Measurements from ENCODE around the gene MAGI3. TPM values are rescaled to one million over a fixed set of nuclear protein-coding genes. Genes with fewer than 3 reads are reported as not detected.

MAGI3 gene
- total RNA-seq, 4 donors from 2014 or later: 14.4 to 28.2 (median 24.4) TPM

DNA sequence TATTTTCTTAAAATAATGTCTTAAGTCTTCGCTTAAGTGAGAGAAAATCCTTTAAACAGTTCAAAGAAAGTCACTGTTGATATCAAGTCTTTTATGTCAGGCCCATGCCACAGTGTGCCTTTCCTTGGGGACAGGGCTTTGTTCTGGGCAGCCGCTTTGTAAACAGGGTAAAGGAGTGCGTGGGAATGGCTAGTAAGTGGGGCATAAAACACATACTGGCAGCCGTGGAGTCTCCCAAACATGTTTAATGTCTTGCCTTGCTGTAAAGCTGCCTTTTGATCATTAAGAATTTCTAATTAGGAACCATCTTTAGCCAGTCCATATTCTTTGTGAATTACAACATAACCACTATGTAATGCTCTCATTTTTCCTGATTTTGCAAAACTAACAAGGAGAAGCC, 269.2 kb downstream of the MAGI3 start:
- H3K36me3 ChIP-seq: peaks cover 0 to 55% (median 0%) of the 10 kb centered on the region in 3 donors
- no peaks in the 10 kb centered on the region for H3K27me3 ChIP-seq
- H3K27ac ChIP-seq: peak overlapping the region in 1 of 4 donors; percentile 17
- WGBS, 2 donors: 64 to 73% methylated on average over 4 of the region's 4 CpGs
- H3K4me3 ChIP-seq: no peak overlapping the region
- intact Hi-C loops (cut with DNase I): no loop called here
- no peaks in the 10 kb centered on the region for H3K9me3 ChIP-seq
- DNase-seq: no peak
- peaks cover 0 to 4% (median 0%) of the 10 kb centered on the region in 3 donors for H3K4me1 ChIP-seq
- no peak for TF ChIP-seq POLR2A (IDR thresholded peaks at IDR 0.05)
- TF ChIP-seq, protein P1, sequence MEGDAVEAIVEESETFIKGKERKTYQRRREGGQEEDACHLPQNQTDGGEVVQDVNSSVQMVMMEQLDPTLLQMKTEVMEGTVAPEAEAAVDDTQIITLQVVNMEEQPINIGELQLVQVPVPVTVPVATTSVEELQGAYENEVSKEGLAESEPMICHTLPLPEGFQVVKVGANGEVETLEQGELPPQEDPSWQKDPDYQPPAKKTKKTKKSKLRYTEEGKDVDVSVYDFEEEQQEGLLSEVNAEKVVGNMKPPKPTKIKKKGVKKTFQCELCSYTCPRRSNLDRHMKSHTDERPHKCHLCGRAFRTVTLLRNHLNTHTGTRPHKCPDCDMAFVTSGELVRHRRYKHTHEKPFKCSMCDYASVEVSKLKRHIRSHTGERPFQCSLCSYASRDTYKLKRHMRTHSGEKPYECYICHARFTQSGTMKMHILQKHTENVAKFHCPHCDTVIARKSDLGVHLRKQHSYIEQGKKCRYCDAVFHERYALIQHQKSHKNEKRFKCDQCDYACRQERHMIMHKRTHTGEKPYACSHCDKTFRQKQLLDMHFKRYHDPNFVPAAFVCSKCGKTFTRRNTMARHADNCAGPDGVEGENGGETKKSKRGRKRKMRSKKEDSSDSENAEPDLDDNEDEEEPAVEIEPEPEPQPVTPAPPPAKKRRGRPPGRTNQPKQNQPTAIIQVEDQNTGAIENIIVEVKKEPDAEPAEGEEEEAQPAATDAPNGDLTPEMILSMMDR (IDR thresholded peaks at IDR 0.05): no peak

DNA sequence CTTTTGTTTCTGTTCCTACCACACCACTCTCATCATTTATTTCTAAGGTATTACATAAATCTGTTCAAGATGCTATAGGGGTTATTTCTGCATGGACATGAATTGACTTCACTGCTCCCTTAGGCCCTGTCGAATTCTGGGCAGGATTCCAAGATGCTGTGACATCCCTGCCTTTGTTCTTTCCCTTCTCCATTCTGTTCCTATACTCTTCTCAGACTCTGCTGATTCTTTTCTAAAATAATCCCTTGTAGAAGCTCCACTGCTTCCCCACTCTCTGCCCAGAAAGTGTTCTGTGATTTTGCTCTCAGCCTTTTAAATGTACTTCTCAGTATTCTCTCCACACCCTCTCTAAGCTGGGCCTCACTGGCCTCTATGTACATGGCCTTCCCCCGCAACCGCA, 269.8 kb downstream of the MAGI3 start:
- 69 to 72% methylated on average over 3 of the region's 3 CpGs for WGBS, 2 donors
- Histone ChIP-seq H3K4me1 (peaks cover 0 to 4% (median 0%) of the 10 kb centered on the region in 3 donors), H3K9me3 (no peaks in the 10 kb centered on the region), H3K27me3 (no peaks in the 10 kb centered on the region), H3K36me3 (peaks cover 0 to 51% (median 0%) of the 10 kb centered on the region in 3 donors), H3K27ac (no peak overlapping the region), H3K4me3 (no peak overlapping the region)
- TF ChIP-seq, protein P1 (IDR thresholded peaks at IDR 0.05): no peak
- TF ChIP-seq POLR2A (IDR thresholded peaks at IDR 0.05): no peak
- intact Hi-C loops (cut with DNase I): no loop called here
- no peak for DNase-seq

DNA sequence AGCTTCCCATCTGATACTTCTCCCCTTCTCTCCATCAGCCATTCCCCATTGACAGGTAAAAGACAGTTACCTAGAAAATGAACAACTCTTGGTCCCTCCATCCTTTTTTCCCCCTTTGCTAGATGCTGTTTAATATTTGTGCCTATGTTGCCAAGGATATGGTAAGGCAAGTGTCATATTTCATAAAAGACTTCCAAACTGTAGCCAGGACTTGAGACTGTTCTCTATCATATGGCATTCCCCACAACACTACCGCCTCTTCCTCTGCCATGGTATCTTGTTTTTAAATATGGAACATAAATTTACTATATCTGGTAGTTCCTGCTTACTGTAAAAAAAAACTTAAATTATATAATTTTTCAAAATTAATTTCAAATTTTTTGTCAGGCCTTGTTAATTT, 271.8 kb downstream of the MAGI3 start:
- Histone ChIP-seq H3K27ac (no peak overlapping the region), H3K9me3 (no peaks in the 10 kb centered on the region), H3K4me1 (peaks cover 0 to 4% (median 0%) of the 10 kb centered on the region in 3 donors), H3K27me3 (no peaks in the 10 kb centered on the region), H3K4me3 (no peak overlapping the region), H3K36me3 (peaks cover 0 to 42% (median 0%) of the 10 kb centered on the region in 3 donors)
- WGBS, 2 donors: 95 to 100% methylated on average over 1 of the region's 1 CpG
- intact Hi-C loops (cut with DNase I): no loop called here
- DNase-seq: no peak
- no peak for TF ChIP-seq POLR2A (IDR thresholded peaks at IDR 0.05)
- TF ChIP-seq, protein P1 (IDR thresholded peaks at IDR 0.05): no peak

DNA sequence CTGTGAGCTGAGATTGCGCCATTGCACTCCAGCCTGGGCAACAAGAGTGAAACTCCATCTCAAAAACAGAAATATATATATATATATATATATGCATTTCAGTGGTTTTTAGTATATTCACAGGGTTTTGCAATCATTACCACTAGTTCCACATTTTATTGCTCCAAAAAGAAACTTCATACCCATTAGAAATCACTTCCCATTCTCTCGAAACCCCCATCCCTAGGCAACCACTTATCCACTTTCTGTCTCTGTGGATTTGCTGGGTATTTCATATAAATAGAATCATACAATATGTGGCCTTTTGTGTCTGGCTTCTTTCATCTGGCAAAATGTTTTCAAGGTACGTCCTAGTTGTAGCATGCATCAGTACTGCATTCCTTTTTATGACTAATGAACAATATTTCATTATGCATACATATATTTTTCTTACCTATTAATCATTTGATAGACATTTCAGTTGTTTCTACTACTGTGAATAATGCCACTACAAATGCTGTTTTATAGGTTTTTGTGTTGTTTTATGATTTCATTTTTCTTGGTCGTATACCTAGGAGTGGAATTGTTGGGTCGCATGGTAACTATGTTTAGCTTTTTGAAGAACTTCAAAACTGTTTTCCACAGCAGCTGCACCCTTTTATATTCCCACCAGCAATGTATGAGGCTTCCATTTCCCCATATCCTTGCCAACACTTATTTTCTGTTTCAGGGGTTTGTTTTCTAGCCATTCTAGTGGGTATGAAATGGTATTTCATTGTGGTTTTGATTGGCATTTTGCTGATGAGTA, 273.0 kb downstream of the MAGI3 start:
- H3K27me3 ChIP-seq: no peaks in the 10 kb centered on the region
- intact Hi-C loops (cut with DNase I): no loop called here
- H3K9me3 ChIP-seq: no peaks in the 10 kb centered on the region
- H3K4me1 ChIP-seq: peaks cover 0 to 4% (median 0%) of the 10 kb centered on the region in 3 donors
- no peak for TF ChIP-seq POLR2A (IDR thresholded peaks at IDR 0.05)
- TF ChIP-seq, protein P1 (IDR thresholded peaks at IDR 0.05): no peak
- peaks cover 0 to 44% (median 0%) of the 10 kb centered on the region in 3 donors for H3K36me3 ChIP-seq
- no peak overlapping the region for H3K4me3 ChIP-seq
- no peak overlapping the region for H3K27ac ChIP-seq
- 60 to 65% methylated on average over 5 of the region's 5 CpGs for WGBS, 2 donors
- DNase-seq: no peak

DNA sequence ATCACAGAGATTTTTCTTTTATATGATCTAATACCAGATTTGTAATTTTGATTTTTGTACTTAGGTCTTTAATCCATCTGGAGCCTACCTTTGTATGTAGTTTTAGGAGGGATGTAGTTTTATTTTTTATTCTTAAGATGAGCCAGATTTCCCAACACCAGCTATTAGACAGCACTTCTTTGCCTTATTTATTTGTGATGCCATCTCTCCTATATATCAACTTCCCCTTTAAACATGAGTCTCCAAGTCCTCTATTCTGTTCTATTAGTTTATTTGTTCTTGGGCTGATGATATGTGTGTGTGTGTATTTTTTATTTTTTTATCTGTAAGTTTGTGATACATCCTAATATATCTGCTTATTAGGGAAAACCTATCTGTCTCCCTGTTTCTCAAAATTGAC, 274.8 kb downstream of the MAGI3 start:
- no peak overlapping the region for H3K4me3 ChIP-seq
- intact Hi-C loops (cut with DNase I): no loop called here
- H3K36me3 ChIP-seq: peaks cover 0 to 38% (median 0%) of the 10 kb centered on the region in 3 donors
- H3K9me3 ChIP-seq: no peaks in the 10 kb centered on the region
- H3K27ac ChIP-seq: no peak overlapping the region
- peaks cover 0 to 4% (median 0%) of the 10 kb centered on the region in 3 donors for H3K4me1 ChIP-seq
- DNase-seq: no peak
- TF ChIP-seq, protein P1 (IDR thresholded peaks at IDR 0.05): no peak
- no peak for TF ChIP-seq POLR2A (IDR thresholded peaks at IDR 0.05)
- no peaks in the 10 kb centered on the region for H3K27me3 ChIP-seq
